SK-N-SH (cell line): ENCODE measurements around the gene STEAP3. TPM values are rescaled to one million over a fixed set of nuclear protein-coding genes. Genes with fewer than 3 reads are reported as not detected.

Source experiments
- CTCF ChIA-PET: fragments of 300-600, 350-600 bp; formaldehyde crosslinking; extraction: SDS; loops from one replicate; lab custom pipeline; 2021; lab: Yijun Ruan, JAX
- POLR2A ChIA-PET: fragments of 350-600 bp; sonication (Branson Sonifier 250); formaldehyde crosslinking; extraction: SDS; loops from one replicate; lab custom pipeline; 2020; ENCODE audit warnings: antibody characterized with exemption, inconsistent platforms; lab: Yijun Ruan, JAX
- DNase-seq: peaks from one replicate; pipeline ENCODE4 v3.0.0; 2012
- H2AFZ ChIP-seq: fragments of 200-600 bp; sonication (generic); 2 replicates; pipeline ENCODE4 v1.8.1; 2016; ENCODE audit warnings: antibody characterized with exemption, mild to moderate bottlenecking, low read depth
- H3F3A ChIP-seq: fragments of 200-600 bp; sonication (generic); replicated peaks from 2 replicates; pipeline ENCODE3; 2016; ENCODE audit warnings: antibody characterized with exemption, mild to moderate bottlenecking; ENCODE audit not compliant: insufficient read depth
- H3K27ac ChIP-seq, 2 experiments: fragments of 200-500 bp in 1 of 2; fragments of 200-600 bp in 1 of 2; sonication (Bioruptor generic) in 1 of 2; sonication (generic), shearing (Covaris generic) in 1 of 2; 2 replicates each; pipeline versions ENCODE4 v1.5.1 to v1.6.1; 2014 to 2016; ENCODE audit warnings: low read depth in 2 of 2, inconsistent platforms in 1 of 2, low read length in 1 of 2, mild to moderate bottlenecking in 1 of 2, mixed read lengths in 1 of 2
- H3K27me3 ChIP-seq: fragments of 200-600 bp; sonication (generic), shearing (Covaris generic); 2 replicates; pipeline ENCODE4 v1.6.1; 2016; ENCODE audit warnings: mixed run types; ENCODE audit not compliant: insufficient read depth
- H3K36me3 ChIP-seq, 2 experiments: fragments of 200-500 bp in 1 of 2; fragments of 200-600 bp in 1 of 2; sonication (Bioruptor generic) in 1 of 2; sonication (generic) in 1 of 2; replicated peaks in 1 of 2; 2 replicates each; pipeline versions ENCODE3 to v1.5.1; 2014 to 2016; ENCODE audit warnings: low read length in 1 of 2, mild to moderate bottlenecking in 1 of 2; ENCODE audit not compliant: insufficient read depth in 2 of 2, control insufficient read depth in 1 of 2
- H3K4me1 ChIP-seq, 2 experiments: fragments of 200-500 bp in 1 of 2; fragments of 200-600 bp in 1 of 2; sonication (Bioruptor generic) in 1 of 2; sonication (generic), shearing (Covaris generic) in 1 of 2; 2 replicates each; pipeline versions ENCODE4 v1.5.1 to v1.6.1; 2014 to 2016; ENCODE audit warnings: low read depth in 1 of 2, low read length in 1 of 2, mixed run types in 1 of 2; ENCODE audit not compliant: insufficient read depth in 2 of 2, control insufficient read depth in 1 of 2
- H3K4me2 ChIP-seq: fragments of 200-600 bp; sonication (generic), shearing (Covaris generic); 2 replicates; pipeline ENCODE4 v1.6.1; 2017; ENCODE audit warnings: mixed run types
- H3K4me3 ChIP-seq, 2 experiments: fragments of 200-500 bp in 1 of 2; fragments of 200-600 bp in 1 of 2; sonication (Bioruptor generic) in 1 of 2; sonication (generic), shearing (Covaris generic) in 1 of 2; 2 replicates each; pipeline versions ENCODE4 v1.5.1 to v1.8.1; 2014 to 2016; ENCODE audit warnings: low read depth in 2 of 2, inconsistent platforms in 1 of 2, low read length in 1 of 2, mild to moderate bottlenecking in 1 of 2, mixed read lengths in 1 of 2, moderate library complexity in 1 of 2
- H3K79me2 ChIP-seq: fragments of 200-600 bp; sonication (generic); 2 replicates; pipeline ENCODE4 v1.8.1; 2017; ENCODE audit warnings: mild to moderate bottlenecking; ENCODE audit not compliant: insufficient read depth
- H3K9ac ChIP-seq: fragments of 200-600 bp; sonication (generic); 2 replicates; pipeline ENCODE4 v1.6.1; 2017; ENCODE audit warnings: mixed run types
- H3K9me2 ChIP-seq: fragments of 200-600 bp; sonication (generic); 2 replicates; pipeline ENCODE4 v1.6.1; 2017; ENCODE audit warnings: mixed run types
- H3K9me3 ChIP-seq: fragments of 200-600 bp; sonication (generic); 2 replicates; pipeline ENCODE4 v1.6.1; 2017; ENCODE audit warnings: mixed run types, mild to moderate bottlenecking, moderate library complexity
- H4K20me1 ChIP-seq: fragments of 200-600 bp; sonication (generic); 2 replicates; pipeline ENCODE4 v1.6.1; 2017; ENCODE audit warnings: mild to moderate bottlenecking, mixed run types; ENCODE audit not compliant: insufficient read depth
- CHD2 ChIP-seq: fragments of 150-350 bp; IDR thresholded peaks from 2 replicates; pipeline ENCODE4 v1.6.1; 2018; ENCODE audit warnings: low read length; ENCODE audit not compliant: partially characterized antibody
- CTCF ChIP-seq: fragments of 200-600 bp; sonication (generic); IDR thresholded peaks from 2 replicates; pipeline ENCODE4 v1.6.1; 2017; ENCODE audit warnings: antibody characterized with exemption, mild to moderate bottlenecking, moderate library complexity
- ELF1 ChIP-seq: IDR thresholded peaks from 2 replicates; pipeline ENCODE4 v1.4.0; 2012
- FOSL2 ChIP-seq: IDR thresholded peaks from 2 replicates; pipeline ENCODE4 v1.4.0; 2012; ENCODE audit warnings: low read depth, mild to moderate bottlenecking, moderate library complexity, borderline replicate concordance
- JUND ChIP-seq: IDR thresholded peaks from 2 replicates; pipeline ENCODE4 v1.4.0; 2012
- MEF2A ChIP-seq: IDR thresholded peaks from 2 replicates; pipeline ENCODE4 v1.4.0; 2012; ENCODE audit warnings: low read depth, borderline replicate concordance
- POLR2AphosphoS5 ChIP-seq: IDR thresholded peaks from 2 replicates; pipeline ENCODE4 v1.6.1; 2012; ENCODE audit warnings: low read depth, low read length
- RAD21 ChIP-seq: IDR thresholded peaks from 2 replicates; pipeline ENCODE4 v1.6.1; 2012; ENCODE audit warnings: mild to moderate bottlenecking, low read length
- RCOR1 ChIP-seq: fragments of 150-350 bp; IDR thresholded peaks from 2 replicates; pipeline ENCODE4 v1.6.1; 2017; ENCODE audit warnings: antibody characterized with exemption, low read length
- RFX5 ChIP-seq: IDR thresholded peaks from 2 replicates; pipeline ENCODE4 v1.6.1; 2012; ENCODE audit warnings: mild to moderate bottlenecking, improper control_type of control experiment, low read length
- SIN3A ChIP-seq: IDR thresholded peaks from 2 replicates; pipeline ENCODE4 v1.6.1; 2012; ENCODE audit warnings: low read depth, mild to moderate bottlenecking, low read length, moderate library complexity, borderline replicate concordance
- USF1 ChIP-seq: IDR thresholded peaks from 2 replicates; pipeline ENCODE4 v1.4.0; 2012; ENCODE audit warnings: low read depth, borderline replicate concordance
- YY1 ChIP-seq: IDR thresholded peaks from 2 replicates; pipeline ENCODE4 v1.4.0; 2012; ENCODE audit warnings: low read depth, mild to moderate bottlenecking
- WGBS: methylation state at CpG from one replicate; pipeline ENCODE4 v1.1.6; 2017; ENCODE audit warnings: low lambda C conversion rate; 5-methylcytosine and 5-hydroxymethylcytosine counted together
- polyA plus RNA-seq, 3 experiments: library from polyadenylated mRNA; depleted of rRNA; stranded (reverse); fragments of >200 nt; gene quantifications; 2 replicates each; pipeline ENCODE4 v1.2.3, GENCODE V29; 2012
- TF ChIP-seq, protein P1 (sequence below): fragments of 150-350 bp; IDR thresholded peaks from 2 replicates; pipeline ENCODE4 v1.6.1; 2016; ENCODE audit warnings: mild to moderate bottlenecking, low read depth, low read length
- TF ChIP-seq, protein P2 (sequence below): IDR thresholded peaks from 2 replicates; pipeline ENCODE4 v1.6.1; 2012; ENCODE audit warnings: mild to moderate bottlenecking, low read depth, low read length, moderate library complexity
- TF ChIP-seq, protein P3 (sequence below): IDR thresholded peaks from 2 replicates; pipeline ENCODE4; 2012

The STEAP3 gene
- polyA plus RNA-seq, 1 of the 3 experiments (the other 2 are of a cell fraction): 30.6 TPM

DNA sequence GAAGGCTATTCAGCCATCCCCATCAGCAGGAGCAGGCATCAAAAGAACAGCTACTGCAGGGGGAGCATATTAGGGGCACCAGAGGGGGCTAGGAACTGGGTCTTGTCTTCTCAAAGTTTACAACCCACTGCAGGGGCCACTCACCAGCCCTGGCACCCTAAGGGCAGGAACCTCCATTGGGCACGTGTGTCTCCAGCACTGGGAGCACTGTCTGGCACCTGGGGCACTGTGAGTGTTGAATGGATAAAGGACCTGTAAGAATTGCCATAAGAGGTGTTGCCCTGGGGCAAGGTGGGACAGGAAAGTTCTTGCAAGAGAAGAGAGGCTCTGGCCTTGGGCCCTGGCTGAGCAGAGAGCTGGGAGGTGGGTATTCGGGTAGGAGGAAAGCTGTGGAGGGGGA, 1.4 kb upstream of the STEAP3 start:
- WGBS: 90% methylated on average over 2 of the region's 2 CpGs
- Histone ChIP-seq H4K20me1 (no peaks in the 10 kb centered on the region), H3K27me3 (no peaks in the 10 kb centered on the region), H3K4me3 (no peak overlapping the region), H3K9ac (no peak overlapping the region), H2AFZ (no peak overlapping the region), H3K4me1 (peaks cover 5 to 19% of the 10 kb centered on the region in 2 experiments; a peak in 2 of 4 replicates), H3K4me2 (no peak overlapping the region), H3F3A (no peaks in the 10 kb centered on the region), H3K9me2 (no peaks in the 10 kb centered on the region), H3K36me3 (no peaks in the 10 kb centered on the region), H3K9me3 (no peaks in the 10 kb centered on the region), H3K27ac (no peak overlapping the region), H3K79me2 (no peaks in the 10 kb centered on the region)
- DNase-seq: no peak
- TF ChIP-seq RCOR1 (no peak), ELF1 (no peak), YY1 (no peak), CTCF (no peak), MEF2A (no peak)
- CTCF ChIA-PET: interaction anchor here (0.8 to 1.6 kb wide), 3 partner anchors 11 to 14 kb away, joined by 3 read pairs; no protein-coding TSS in a partner anchor
- POLR2A ChIA-PET: no interaction called here

DNA sequence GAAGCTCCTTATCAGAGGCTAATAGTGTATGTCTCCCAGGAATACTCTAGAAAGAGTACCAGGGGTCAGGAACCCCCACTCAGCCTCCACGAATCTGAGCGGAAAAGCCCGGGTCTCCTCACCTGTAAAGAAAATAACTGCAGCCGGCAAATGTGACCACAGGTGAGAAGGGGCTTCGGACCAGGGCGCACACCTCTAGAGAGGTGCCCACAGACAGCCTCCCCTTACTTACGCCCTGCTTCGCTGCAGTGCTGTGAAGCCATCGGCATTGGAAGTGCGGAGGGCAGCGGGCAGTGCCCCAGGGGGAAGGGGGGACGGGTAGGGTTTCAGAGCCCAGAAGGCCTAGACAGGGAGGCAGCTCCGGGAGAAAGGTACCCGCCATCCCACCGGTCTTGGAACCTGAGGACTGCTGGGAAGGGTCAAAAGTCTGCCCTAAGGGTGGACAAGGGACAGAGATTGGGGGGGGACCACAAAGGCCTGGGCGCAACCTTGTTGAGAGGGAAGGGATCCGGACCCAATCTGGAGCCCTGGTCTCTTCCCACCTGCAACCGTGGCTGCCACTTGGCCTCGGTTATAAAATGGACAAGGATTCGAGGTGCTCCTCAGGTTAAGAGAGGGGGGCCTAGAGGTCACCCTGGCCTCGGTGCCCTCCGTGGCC, 642 bp upstream of the STEAP3 start:
- Histone ChIP-seq H3K9me3 (no peaks in the 10 kb centered on the region), H3K27ac (no peak overlapping the region; a peak in 1 of 4 replicates), H3K4me1 (peaks cover 5 to 19% of the 10 kb centered on the region in 2 experiments; a peak in 2 of 4 replicates), H3K4me2 (peak overlapping the region; percentile 95), H3K4me3 (peak overlapping the region; percentile 69 to 75), H3K27me3 (no peaks in the 10 kb centered on the region), H3K79me2 (no peaks in the 10 kb centered on the region), H3K9ac (peak overlapping the region; percentile 62; the same call in 1 of the 2 replicates), H3K36me3 (no peaks in the 10 kb centered on the region), H3F3A (no peaks in the 10 kb centered on the region), H3K9me2 (no peaks in the 10 kb centered on the region), H4K20me1 (no peaks in the 10 kb centered on the region), H2AFZ (peak overlapping the region; percentile 88; the same call in 1 of the 2 replicates)
- DNase-seq: no peak
- CTCF ChIA-PET: interaction anchor here (0.8 to 1.6 kb wide), 2 partner anchors 10 to 13 kb away, joined by 3 read pairs; no protein-coding TSS in a partner anchor
- POLR2A ChIA-PET: no interaction called here
- WGBS: 74% methylated on average over 19 of the region's 22 CpGs
- TF ChIP-seq USF1: no peak
- TF ChIP-seq, protein P1, sequence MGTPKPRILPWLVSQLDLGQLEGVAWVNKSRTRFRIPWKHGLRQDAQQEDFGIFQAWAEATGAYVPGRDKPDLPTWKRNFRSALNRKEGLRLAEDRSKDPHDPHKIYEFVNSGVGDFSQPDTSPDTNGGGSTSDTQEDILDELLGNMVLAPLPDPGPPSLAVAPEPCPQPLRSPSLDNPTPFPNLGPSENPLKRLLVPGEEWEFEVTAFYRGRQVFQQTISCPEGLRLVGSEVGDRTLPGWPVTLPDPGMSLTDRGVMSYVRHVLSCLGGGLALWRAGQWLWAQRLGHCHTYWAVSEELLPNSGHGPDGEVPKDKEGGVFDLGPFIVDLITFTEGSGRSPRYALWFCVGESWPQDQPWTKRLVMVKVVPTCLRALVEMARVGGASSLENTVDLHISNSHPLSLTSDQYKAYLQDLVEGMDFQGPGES: no peak
- TF ChIP-seq RFX5: no peak
- no peak for TF ChIP-seq YY1
- no peak for TF ChIP-seq CHD2
- no peak for TF ChIP-seq FOSL2
- no peak for TF ChIP-seq JUND
- no peak for TF ChIP-seq POLR2AphosphoS5
- TF ChIP-seq, protein P2, sequence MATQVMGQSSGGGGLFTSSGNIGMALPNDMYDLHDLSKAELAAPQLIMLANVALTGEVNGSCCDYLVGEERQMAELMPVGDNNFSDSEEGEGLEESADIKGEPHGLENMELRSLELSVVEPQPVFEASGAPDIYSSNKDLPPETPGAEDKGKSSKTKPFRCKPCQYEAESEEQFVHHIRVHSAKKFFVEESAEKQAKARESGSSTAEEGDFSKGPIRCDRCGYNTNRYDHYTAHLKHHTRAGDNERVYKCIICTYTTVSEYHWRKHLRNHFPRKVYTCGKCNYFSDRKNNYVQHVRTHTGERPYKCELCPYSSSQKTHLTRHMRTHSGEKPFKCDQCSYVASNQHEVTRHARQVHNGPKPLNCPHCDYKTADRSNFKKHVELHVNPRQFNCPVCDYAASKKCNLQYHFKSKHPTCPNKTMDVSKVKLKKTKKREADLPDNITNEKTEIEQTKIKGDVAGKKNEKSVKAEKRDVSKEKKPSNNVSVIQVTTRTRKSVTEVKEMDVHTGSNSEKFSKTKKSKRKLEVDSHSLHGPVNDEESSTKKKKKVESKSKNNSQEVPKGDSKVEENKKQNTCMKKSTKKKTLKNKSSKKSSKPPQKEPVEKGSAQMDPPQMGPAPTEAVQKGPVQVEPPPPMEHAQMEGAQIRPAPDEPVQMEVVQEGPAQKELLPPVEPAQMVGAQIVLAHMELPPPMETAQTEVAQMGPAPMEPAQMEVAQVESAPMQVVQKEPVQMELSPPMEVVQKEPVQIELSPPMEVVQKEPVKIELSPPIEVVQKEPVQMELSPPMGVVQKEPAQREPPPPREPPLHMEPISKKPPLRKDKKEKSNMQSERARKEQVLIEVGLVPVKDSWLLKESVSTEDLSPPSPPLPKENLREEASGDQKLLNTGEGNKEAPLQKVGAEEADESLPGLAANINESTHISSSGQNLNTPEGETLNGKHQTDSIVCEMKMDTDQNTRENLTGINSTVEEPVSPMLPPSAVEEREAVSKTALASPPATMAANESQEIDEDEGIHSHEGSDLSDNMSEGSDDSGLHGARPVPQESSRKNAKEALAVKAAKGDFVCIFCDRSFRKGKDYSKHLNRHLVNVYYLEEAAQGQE: no peak
- TF ChIP-seq SIN3A: no peak
- no peak for TF ChIP-seq RAD21
- TF ChIP-seq, protein P3, sequence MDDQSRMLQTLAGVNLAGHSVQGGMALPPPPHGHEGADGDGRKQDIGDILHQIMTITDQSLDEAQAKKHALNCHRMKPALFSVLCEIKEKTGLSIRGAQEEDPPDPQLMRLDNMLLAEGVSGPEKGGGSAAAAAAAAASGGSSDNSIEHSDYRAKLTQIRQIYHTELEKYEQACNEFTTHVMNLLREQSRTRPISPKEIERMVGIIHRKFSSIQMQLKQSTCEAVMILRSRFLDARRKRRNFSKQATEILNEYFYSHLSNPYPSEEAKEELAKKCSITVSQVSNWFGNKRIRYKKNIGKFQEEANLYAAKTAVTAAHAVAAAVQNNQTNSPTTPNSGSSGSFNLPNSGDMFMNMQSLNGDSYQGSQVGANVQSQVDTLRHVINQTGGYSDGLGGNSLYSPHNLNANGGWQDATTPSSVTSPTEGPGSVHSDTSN: no peak
